Vagina (tissue), 2 donors: ENCODE measurements around the gene ZNF593OS. TPM values are rescaled to one million over a fixed set of nuclear protein-coding genes. Genes with fewer than 3 reads are reported as not detected.

Source experiments
- DNase-seq, 2 donors: peaks; one replicate each; pipeline ENCODE4 v3.0.0-alpha.2; 2017; ENCODE audit errors: extremely low spot score in 2 of 2
- H3K27ac ChIP-seq: fragments of 200-600 bp; sonication (generic); one replicate; pipeline ENCODE4 v1.5.1; 2019
- H3K27me3 ChIP-seq: fragments of 200-600 bp; sonication (generic); one replicate; pipeline ENCODE4 v1.5.1; 2019
- H3K36me3 ChIP-seq, 2 donors: fragments of 200-600 bp; sonication (generic); one replicate each; pipeline ENCODE4 v1.5.1; 2017 to 2019
- H3K4me1 ChIP-seq: fragments of 200-600 bp; sonication (generic); one replicate; pipeline ENCODE4 v1.5.1; 2019
- H3K4me3 ChIP-seq, 2 donors: fragments of 200-600 bp; sonication (generic); 1 replicate in 1 of 2; 2 replicates in 1 of 2; pipeline ENCODE4 v1.5.1; 2016 to 2019
- H3K9me3 ChIP-seq: fragments of 200-600 bp; sonication (generic); one replicate; pipeline ENCODE4 v1.5.1; 2019
- POLR2A ChIP-seq, 2 donors: fragments of 450-650 bp; IDR thresholded peaks; one replicate each; pipeline ENCODE4 v1.6.1; 2017; ENCODE audit warnings: antibody characterized with exemption in 2 of 2, mild to moderate bottlenecking in 2 of 2, moderate library complexity in 2 of 2
- POLR2AphosphoS5 ChIP-seq, 2 donors: sonication (generic); formaldehyde crosslinking; IDR thresholded peaks; one replicate each; pipeline ENCODE4 v1.9.0; 2017; ENCODE audit warnings: antibody characterized with exemption in 2 of 2, mild to moderate bottlenecking in 2 of 2, low read depth in 1 of 2; ENCODE audit not compliant: insufficient read depth in 1 of 2
- intact Hi-C: fragments of 100-400 bp; cut with DNase I; formaldehyde crosslinking; loops from one replicate; pipeline ENCODE4 v1.15.1; 2023
- total RNA-seq: library from RNA; depleted of rRNA; stranded (reverse); fragments of >200 nt; gene quantifications from one replicate; pipeline ENCODE4 v1.2.3, GENCODE V29; 2016
- TF ChIP-seq, protein P1 (sequence below), 3 experiments: fragments of 450-650 bp in 2 of 3; fragments of 200-600 bp in 1 of 3; sonication (generic) in 1 of 3; IDR thresholded peaks; one replicate each; pipeline ENCODE4 v1.5.1; 2017 to 2019; ENCODE audit warnings: antibody characterized with exemption in 3 of 3, mild to moderate bottlenecking in 2 of 3, moderate library complexity in 2 of 3

The ZNF593OS gene
- total RNA-seq, 1 donor from 2014 or later: not detected

- Histone ChIP-seq H3K36me3 (no peaks in the 10 kb centered on the region), H3K27me3 (peaks cover 7% of the 10 kb centered on the region), H3K4me1 (peaks cover 14% of the 10 kb centered on the region), H3K4me3 (peak overlapping the region; percentile 19 to 41), H3K27ac (peak overlapping the region; percentile 34), H3K9me3 (no peaks in the 10 kb centered on the region)
- no peak for DNase-seq
- intact Hi-C loops: loop anchor here (5.0 to 10.0 kb wide), 2 partner anchors 47 to 125 kb away; partner anchors contain the start of gene PDIK1L
- TF ChIP-seq, protein P1, sequence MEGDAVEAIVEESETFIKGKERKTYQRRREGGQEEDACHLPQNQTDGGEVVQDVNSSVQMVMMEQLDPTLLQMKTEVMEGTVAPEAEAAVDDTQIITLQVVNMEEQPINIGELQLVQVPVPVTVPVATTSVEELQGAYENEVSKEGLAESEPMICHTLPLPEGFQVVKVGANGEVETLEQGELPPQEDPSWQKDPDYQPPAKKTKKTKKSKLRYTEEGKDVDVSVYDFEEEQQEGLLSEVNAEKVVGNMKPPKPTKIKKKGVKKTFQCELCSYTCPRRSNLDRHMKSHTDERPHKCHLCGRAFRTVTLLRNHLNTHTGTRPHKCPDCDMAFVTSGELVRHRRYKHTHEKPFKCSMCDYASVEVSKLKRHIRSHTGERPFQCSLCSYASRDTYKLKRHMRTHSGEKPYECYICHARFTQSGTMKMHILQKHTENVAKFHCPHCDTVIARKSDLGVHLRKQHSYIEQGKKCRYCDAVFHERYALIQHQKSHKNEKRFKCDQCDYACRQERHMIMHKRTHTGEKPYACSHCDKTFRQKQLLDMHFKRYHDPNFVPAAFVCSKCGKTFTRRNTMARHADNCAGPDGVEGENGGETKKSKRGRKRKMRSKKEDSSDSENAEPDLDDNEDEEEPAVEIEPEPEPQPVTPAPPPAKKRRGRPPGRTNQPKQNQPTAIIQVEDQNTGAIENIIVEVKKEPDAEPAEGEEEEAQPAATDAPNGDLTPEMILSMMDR (IDR thresholded peaks at IDR 0.05): no peak
- TF ChIP-seq POLR2A (IDR thresholded peaks at IDR 0.05) (no peak), POLR2AphosphoS5 (IDR thresholded peaks at IDR 0.05; ENCODE audit: insufficient read depth in 1 of 2, low read depth in 1 of 2) (no peak)
These were observed 11.9 kb downstream of the ZNF593OS start for GRCh38 chr1:26159743-26160039.

GRCh38 chr1:26158908-26159742, 12.5 kb downstream of the ZNF593OS start, which contains the start of gene FAM110D:
Gene FAM110D, plus strand, starts transcription at chr1:26159079. Its CDS starts 2,213 bp downstream, at chr1:26161292.
- no peaks in the 10 kb centered on the region for H3K9me3 ChIP-seq
- no peaks in the 10 kb centered on the region for H3K36me3 ChIP-seq
- H3K27me3 ChIP-seq: peaks cover 7% of the 10 kb centered on the region
- H3K4me1 ChIP-seq: peaks cover 14% of the 10 kb centered on the region
- TF ChIP-seq POLR2AphosphoS5 (IDR thresholded peaks at IDR 0.05; ENCODE audit: insufficient read depth in 1 of 2, low read depth in 1 of 2): no peak
- no peak for TF ChIP-seq POLR2A (IDR thresholded peaks at IDR 0.05)
- TF ChIP-seq, protein P1 (IDR thresholded peaks at IDR 0.05): no peak
- peak within 1 kb of the TSS; percentile 19 to 41 for H3K4me3 ChIP-seq
- peak within 1 kb of the TSS; percentile 34 for H3K27ac ChIP-seq
- no peak for DNase-seq
- intact Hi-C loops: no loop called here

GRCh38 chr1:26158271-26158907, 13.2 kb downstream of the ZNF593OS start:
- Histone ChIP-seq H3K27me3 (peaks cover 7% of the 10 kb centered on the region), H3K27ac (no peak overlapping the region), H3K4me3 (peak overlapping the region in 1 of 2 donors; percentile 19), H3K9me3 (no peaks in the 10 kb centered on the region), H3K4me1 (peaks cover 9% of the 10 kb centered on the region), H3K36me3 (no peaks in the 10 kb centered on the region)
- intact Hi-C loops: no loop called here
- TF ChIP-seq, protein P1 (IDR thresholded peaks at IDR 0.05): no peak
- no peak for TF ChIP-seq POLR2AphosphoS5 (IDR thresholded peaks at IDR 0.05; ENCODE audit: insufficient read depth in 1 of 2, low read depth in 1 of 2)
- TF ChIP-seq POLR2A (IDR thresholded peaks at IDR 0.05): no peak
- no peak for DNase-seq

DNA sequence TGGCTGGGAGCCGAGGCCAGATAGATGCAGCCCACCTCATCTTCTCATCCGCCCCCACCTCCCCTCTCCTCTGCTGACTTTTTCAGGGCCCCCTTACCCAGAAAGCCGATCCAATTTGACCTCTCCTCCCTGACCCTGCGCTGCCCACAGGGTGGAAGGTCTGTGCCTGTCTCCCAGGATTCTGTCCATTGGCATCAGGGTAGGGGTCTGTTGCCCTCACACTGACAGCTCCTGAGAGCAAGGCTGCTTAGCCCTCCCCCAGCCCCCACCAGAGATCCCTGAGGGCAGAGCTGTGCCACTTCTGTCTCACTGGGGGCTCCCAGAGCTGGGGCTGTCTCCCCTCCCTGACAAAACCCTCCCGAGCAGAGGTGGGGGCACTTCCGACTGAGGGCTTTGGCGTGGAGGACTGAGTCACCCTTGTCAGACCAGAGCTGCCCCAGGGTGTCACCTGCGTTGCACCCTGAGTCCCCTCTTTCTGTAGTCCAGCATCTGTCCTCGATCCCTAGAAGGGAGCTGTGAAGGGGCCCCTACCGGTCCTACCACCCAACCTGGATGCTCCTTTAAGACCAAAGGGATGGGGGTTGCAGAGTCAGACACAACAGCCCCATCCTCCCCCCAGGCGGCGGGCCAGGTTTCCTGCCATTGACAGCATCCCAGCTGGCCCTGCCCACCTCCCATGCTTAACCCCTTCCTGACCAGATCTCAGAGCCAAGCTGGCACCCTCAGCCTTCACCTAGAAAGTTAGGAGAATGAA, 15.2 kb downstream of the ZNF593OS start:
- H3K9me3 ChIP-seq: no peaks in the 10 kb centered on the region
- H3K27ac ChIP-seq: no peak overlapping the region
- H3K36me3 ChIP-seq: no peaks in the 10 kb centered on the region
- TF ChIP-seq POLR2A (IDR thresholded peaks at IDR 0.05) (no peak), POLR2AphosphoS5 (IDR thresholded peaks at IDR 0.05; ENCODE audit: insufficient read depth in 1 of 2, low read depth in 1 of 2) (no peak)
- TF ChIP-seq, protein P1 (IDR thresholded peaks at IDR 0.05): no peak
- H3K4me3 ChIP-seq: peak overlapping the region; percentile 26 to 31
- peaks cover 7% of the 10 kb centered on the region for H3K27me3 ChIP-seq
- no peak for DNase-seq
- H3K4me1 ChIP-seq: peaks cover 7% of the 10 kb centered on the region
- intact Hi-C loops: no loop called here
